HG03039 (cell line): ENCODE results near the gene LRP4.

Experiments used
- ATAC-seq: cut with Tn5 transposase; IDR thresholded peaks from one replicate; pipeline ENCODE4 v1.9.1; 2021; ENCODE audit warnings: mild to moderate bottlenecking, moderate library complexity; ENCODE audit not compliant: unreplicated experiment

Gene LRP4

DNA sequence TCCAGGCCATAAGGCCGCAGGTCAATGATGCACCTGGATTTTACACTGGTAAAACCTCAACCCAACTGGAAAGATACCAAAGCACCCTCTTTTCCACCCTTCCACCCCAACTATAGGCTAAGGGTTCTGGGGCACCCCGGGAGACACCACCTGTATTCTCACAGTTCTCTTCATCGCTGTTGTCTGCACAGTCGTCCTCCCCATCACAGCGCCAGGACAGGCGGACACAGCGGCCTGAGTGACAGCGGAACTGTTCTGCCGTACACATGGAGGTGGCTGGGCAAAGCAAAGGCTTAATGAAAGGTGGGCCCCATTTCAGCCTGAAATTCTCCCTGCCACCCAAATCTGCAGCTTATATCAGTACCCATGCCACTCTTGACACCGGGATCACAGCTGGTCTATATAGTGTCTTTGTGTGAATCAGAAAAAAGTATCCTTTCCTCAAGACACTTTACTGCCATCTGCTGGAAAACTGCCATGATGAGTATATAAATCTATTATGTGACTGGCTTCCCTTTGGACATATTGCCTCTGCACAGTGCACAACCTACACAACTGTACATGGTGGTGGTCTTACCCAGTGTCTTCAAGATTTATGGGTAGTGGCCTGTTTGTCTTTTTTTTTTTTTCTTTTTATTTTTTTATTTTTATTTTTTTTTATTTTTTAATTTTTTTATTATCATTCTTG lies 21.5 kb downstream of the LRP4 start:
- no peak for ATAC-seq

- no peak for ATAC-seq
Measured at GRCh38 chr11:46895821-46896220, 22.5 kb downstream of the LRP4 start.

DNA sequence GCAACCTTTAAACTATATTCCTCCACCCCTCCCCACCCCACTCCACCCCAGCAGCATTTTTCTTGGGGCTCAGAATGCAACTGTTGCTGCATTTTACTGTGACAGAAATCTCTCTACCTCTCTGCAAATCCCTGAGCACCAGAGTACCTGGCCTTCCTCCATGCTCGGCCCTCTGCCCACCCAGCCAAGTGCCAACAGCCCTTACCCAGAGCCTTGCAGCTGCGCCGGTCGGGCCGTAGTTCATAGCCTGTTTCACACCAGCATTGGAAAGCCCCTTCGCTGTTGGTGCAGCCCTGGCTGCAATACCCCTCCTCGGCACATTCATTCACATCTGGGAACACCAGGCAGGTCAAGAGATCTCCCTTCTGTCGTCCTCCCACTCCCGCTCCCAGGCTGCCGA lies 23.4 kb downstream of the LRP4 start:
- ATAC-seq = no peak

GRCh38 chr11:46894506-46894905 lies 23.8 kb downstream of the LRP4 start:
- no peak for ATAC-seq

DNA sequence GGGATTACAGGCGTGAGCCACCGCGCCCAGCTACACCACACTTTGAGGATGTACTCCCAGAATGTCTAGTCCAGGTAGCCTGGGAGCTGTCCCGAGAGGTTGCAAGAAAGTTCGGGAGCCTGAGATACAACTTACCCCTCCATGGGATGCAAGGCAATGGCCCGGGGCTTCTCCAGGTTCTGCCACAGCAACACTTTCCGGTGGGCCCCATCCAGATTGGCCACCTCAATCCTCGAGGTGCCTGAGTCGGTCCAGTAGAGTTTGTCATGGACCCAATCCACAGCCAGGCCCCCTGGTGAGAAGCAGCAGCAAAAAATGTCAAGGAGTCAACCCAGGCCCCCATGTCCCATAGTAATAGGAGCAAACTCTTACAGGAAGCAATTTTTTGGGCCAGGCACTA lies 25.5 kb downstream of the LRP4 start:
- no peak for ATAC-seq

DNA sequence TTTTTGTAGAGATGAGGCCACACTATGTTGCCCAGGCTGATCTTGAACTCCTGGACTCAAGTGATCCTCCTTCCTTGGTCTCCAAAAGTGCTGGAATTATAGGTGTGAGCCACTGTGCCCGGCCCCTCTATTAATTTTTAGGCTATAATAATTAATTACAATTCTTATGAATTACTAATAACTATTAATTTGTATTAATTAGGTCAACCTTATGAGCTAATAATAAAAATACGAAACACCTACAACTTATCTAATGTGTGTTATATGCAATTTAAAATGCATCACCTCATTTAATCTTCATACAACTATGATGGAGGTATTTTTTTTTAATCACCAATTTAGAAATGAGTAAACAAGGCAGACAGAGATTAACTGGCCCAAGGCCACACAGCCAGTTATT lies 26.2 kb downstream of the LRP4 start:
- no peak for ATAC-seq

DNA sequence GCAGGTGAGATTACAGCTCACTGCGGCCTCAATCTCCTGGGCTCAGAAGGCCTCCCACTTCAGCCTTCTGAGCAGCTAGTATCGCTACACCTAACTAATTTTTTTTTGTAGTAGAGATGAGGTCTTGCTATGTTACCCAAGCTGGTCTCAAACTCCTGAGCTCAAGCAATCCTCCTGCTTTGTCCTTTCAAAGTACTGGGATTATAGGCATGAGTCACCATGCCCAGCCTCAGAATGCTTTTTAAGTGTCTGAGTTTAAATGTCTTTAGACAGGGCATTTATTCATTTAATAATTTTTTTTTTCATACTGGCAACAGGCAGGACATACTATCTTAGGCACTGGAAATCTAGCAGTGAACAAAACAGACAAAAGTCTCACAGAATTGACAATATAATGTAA lies 27.7 kb downstream of the LRP4 start:
- no peak for ATAC-seq

DNA sequence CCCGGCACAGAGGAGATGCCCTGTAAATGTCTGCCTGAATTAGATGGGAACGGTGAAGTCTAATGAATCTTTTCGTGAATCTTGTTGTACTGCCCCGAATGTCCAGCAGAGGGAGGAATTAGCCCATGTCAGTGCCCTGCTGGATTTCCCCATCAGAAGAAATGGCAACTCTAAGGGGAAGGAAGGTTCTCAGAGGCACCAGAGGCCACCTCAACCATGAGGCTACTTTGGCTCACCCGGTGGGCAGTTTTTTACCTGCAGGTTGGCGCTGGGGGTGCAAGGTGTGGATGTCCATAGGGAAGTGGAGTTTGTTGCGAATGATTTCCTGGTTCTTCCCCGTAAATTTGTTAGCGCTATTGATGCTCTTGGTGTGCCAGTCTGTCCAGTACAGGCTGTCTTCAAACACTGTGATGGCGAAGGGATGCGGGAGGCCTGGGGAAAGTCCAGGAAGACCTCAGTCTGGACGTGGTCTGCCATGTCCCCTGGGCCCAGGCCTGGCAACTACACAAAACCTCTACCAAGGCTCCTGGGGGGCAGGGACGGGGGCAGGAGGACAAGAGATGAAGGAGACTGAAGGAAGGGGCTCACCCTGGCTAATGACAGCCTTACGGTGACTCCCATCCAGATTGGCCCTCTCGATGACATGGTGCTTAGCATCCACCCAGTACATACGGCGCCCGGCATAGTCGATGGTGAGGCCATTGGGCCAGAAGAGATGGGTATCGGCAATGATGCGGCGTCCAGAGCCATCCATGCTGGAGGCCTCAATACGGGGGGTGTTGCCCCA lies 28.5 kb downstream of the LRP4 start:
- no peak for ATAC-seq

- no peak for ATAC-seq
Measured at GRCh38 chr11:46889251-46889650, 29.1 kb downstream of the LRP4 start.

DNA sequence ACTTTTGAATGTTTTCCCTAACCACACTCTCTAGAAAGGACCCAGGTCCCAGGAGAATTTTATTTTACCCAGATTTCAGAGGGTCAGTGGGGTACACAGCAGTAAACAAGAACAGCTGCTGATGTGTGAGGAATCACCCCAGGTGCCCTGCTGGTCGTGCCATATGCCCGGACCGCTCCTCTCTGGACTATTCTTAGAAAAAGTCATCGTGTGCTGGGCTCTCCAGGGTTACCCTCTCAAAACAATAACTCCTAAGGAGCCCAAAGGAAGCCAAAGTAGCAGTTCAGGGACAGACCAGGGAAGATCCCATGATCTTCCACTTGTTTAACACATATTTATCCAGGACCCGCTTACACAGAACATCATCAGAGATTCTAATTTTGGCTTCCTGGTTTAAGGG lies 29.7 kb downstream of the LRP4 start:
- ATAC-seq = no peak

- ATAC-seq = no peak
Measured at GRCh38 chr11:46886211-46886610, 32.1 kb downstream of the LRP4 start.

DNA sequence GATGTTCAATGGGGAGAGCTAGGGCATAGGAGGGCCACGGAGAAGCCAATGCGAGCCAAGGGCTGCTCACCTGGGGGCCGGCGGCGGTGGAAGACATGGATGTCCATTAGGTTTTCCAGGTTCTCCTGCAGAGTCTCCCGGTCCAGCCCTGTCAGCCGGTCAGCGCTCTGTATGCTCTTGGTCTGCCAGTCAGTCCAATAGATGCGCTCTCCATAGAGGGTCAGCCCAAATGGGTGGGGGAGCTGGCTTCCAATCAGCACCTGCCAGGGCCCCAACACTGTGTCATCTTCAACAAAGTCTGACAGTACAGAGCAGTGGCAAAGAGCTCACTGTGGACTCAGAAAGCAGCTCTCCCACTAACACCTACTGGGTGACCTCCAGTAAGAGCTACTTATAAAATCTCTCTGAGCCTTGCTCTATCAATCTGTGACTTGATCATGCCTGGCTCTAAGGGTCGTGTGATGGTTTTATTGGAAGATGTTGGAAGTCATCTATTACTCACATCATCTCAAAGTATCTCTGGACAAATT lies 39.2 kb downstream of the LRP4 start:
- no peak for ATAC-seq

GRCh38 chr11:46877580-46877979 lies 40.8 kb downstream of the LRP4 start:
- ATAC-seq = no peak

DNA sequence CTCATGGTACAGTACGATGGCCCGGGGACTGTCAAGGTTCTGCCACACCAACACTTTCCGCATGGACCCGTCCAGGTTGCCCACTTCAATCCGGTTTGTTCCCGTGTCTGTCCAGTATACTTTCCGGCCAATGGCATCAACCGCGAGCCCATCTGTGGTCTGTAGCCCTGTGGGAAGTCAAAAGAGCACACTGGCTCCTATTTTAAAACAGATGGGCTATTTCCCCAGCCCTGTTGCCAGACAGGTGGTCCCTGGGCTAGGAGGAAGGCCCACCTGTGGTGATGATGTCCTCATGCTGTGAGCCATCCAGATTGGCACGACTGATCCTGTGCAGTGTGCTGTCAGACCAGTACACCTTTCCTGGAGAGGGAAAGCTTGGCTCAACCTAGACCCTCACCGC lies 41.9 kb downstream of the LRP4 start:
- ATAC-seq = no peak

DNA sequence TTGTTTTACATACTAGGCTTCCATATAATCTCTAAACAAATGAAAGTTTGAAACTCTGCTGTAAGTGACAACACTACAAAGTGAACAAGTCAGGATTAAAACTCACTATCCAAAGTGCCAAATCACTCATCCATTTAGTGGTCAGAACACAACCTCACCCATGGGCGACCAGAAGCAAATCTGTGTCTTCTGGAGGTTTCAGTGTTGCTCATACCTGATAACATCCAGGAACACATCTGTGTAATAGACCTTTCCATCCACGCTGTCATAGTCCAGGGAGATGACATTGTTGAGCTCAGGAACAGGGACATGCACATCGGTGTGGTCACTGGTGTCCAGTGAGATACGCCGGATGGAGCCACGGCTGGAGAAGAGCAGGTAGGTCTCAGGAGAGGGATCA lies 43.8 kb downstream of the LRP4 start:
- no peak for ATAC-seq

- no peak for ATAC-seq
Measured at GRCh38 chr11:46868912-46869311, 49.4 kb downstream of the LRP4 start.

DNA sequence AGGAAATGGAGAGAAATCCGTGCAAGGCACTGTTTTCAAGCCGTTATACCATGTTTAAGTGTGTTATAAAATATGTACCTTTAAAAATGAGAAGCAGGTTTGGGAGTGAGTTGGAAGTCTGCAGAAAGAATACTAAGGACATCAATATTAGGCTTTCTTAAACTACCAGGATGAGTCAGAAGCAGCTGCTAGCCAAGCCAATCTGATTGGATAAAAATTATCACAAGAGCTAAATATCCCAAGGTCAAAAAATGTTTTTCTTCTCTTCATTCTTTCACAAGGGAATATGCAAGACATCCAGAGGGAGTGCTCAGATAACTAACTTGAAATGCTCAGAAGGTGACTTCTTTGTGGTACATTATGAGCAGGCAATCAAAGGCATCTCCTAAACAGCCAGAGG lies 53.0 kb downstream of the LRP4 start:
- no peak for ATAC-seq

DNA sequence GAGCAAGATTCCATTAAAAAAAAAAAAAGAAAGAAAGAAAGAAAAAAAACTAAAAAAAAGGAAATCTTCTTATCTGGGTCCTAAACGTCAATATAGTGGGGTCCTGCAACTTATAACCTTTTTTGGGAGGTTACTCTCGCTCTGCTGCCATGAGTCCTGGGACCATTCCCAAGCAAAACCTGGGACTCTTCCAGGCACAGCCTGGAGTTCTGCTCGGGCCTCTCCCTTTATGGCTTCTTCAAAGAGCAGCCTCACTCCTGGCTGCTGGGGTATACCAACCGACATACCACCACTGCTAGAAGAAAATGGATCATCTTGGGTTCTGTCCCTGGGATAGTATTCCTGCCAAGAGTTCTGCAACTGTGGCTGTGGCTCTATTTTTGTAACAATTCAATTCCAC lies 58.1 kb downstream of the LRP4 start:
- ATAC-seq = no peak

DNA sequence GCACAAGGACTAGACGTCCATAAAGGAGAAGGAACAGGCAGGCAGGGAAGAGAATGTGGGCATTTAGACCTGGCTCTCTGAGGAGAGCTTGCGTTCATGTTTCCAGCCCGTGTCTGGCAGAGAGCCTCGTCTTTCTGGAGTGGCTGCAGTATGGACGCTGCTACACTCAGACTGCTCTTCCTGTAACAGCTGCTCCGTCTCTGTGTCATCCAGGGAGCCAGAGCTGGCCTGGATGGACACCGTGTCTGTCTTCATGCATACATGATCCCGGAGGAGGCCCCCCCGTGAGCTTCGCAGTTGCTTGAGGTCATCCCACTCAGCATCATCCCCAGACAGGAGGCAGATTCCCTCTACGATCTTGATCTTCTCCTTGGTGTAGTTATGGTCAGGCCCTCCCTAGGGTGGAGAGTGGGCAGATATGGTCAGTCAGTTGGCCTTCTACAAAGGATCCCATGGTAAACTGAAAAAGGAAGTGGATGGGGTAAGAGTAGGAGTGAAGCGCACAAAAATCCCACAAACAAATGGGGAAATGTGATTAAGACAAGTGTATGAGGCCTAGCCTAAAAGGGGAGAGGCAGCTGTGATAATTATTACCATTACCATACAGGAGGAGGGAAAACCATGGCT lies 59.3 kb downstream of the LRP4 start:
- ATAC-seq = no peak

DNA sequence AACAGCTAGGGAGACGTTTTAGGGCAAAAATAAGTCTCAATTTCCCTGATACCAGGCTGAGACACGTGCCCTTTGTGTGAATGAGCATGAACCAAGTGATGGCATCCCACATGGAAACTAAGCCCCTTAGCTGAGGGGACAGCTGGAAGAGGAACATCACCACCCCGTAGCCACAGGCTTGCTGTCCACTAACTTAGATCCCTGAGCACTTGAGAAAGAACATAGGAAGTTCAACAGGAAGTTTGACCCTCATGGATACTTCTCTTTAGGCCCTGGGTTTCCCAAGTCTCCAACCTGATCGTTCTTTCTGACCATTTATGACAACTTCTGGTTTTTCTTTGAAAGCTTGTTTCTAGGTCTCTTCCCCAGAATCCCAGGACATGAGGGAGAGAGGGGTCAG lies 60.7 kb downstream of the LRP4 start:
- ATAC-seq = no peak

GRCh38 chr11:46856605-46857343 lies 61.6 kb downstream of the LRP4 start:
- ATAC-seq = no peak
